ENCODE data around the gene TBL3.

GRCh38 chr16:1960665-1961630 is 10.9 kb upstream of the TBL3 start:
- TF ChIP-seq CTCF (IDR thresholded peaks at IDR 0.05; ENCODE audit: insufficient read depth, low read depth, low read length): no peak
- TF ChIP-seq EZH2 (IDR thresholded peaks at IDR 0.05; ENCODE audit: insufficient read depth, low read length): no peak
